ENCODE data around the gene MICU2.
A peak's percentile ranks its signal among the peaks of the same experiment; 100 is the strongest.

MICU2 gene

GRCh38 chr13:21584973-21585592 is 18.9 kb downstream of the MICU2 start:
- no peak overlapping the region for H3K9ac ChIP-seq (ENCODE audit: insufficient read length)
- H3K27ac ChIP-seq, result peak overlapping the region; percentile 14; the same call in 1 of the 2 replicates
- H3K36me3 ChIP-seq (ENCODE audit: insufficient read depth, low read length), result peaks cover 8% of the 10 kb centered on the region
- no peak overlapping the region for H3K4me3 ChIP-seq
- DNase-seq (ENCODE audit: low read depth, low spot score), result no peak
- H3K9me3 ChIP-seq (ENCODE audit: low read depth, low read length), result peaks cover 8% of the 10 kb centered on the region; the same call in 1 of the 2 replicates
- TF ChIP-seq EZH2 (IDR thresholded peaks at IDR 0.05) (no peak), FOXP2 (optimal IDR thresholded peaks at IDR 0.05; ENCODE audit: control extremely low read depth, extremely low read length, insufficient read depth) (no peak), POLR2AphosphoS5 (IDR thresholded peaks at IDR 0.05; ENCODE audit: borderline replicate concordance, low read depth, low read length) (no peak)

GRCh38 chr13:21583478-21583877 is 20.5 kb downstream of the MICU2 start:
- Histone ChIP-seq H3K4me3 (peak overlapping the region; percentile 10; the same call in 1 of the 2 replicates), H3K9ac (ENCODE audit: insufficient read length) (no peak overlapping the region), H3K36me3 (ENCODE audit: insufficient read depth, low read length) (peaks cover 8% of the 10 kb centered on the region), H3K27ac (peak overlapping the region; percentile 70), H3K9me3 (ENCODE audit: low read depth, low read length) (peaks cover 8% of the 10 kb centered on the region; the same call in 1 of the 2 replicates)
- no peak for TF ChIP-seq FOXP2 (optimal IDR thresholded peaks at IDR 0.05; ENCODE audit: control extremely low read depth, extremely low read length, insufficient read depth)
- no peak for TF ChIP-seq POLR2AphosphoS5 (IDR thresholded peaks at IDR 0.05; ENCODE audit: borderline replicate concordance, low read depth, low read length)
- no peak for TF ChIP-seq EZH2 (IDR thresholded peaks at IDR 0.05)
- DNase-seq (ENCODE audit: low read depth, low spot score), result no peak

- Histone ChIP-seq H3K9ac (ENCODE audit: insufficient read length) (no peak overlapping the region), H3K36me3 (ENCODE audit: insufficient read depth, low read length) (peaks cover 8% of the 10 kb centered on the region), H3K4me3 (no peak overlapping the region), H3K9me3 (ENCODE audit: low read depth, low read length) (peaks cover 8% of the 10 kb centered on the region; the same call in 1 of the 2 replicates), H3K27ac (no peak overlapping the region)
- TF ChIP-seq EZH2 (IDR thresholded peaks at IDR 0.05) (no peak), POLR2AphosphoS5 (IDR thresholded peaks at IDR 0.05; ENCODE audit: borderline replicate concordance, low read depth, low read length) (no peak), FOXP2 (optimal IDR thresholded peaks at IDR 0.05; ENCODE audit: control extremely low read depth, extremely low read length, insufficient read depth) (no peak)
- DNase-seq (ENCODE audit: low read depth, low spot score), result no peak
Measured at GRCh38 chr13:21580736-21581135, 23.2 kb downstream of the MICU2 start.

GRCh38 chr13:21579754-21580316 is 24.1 kb downstream of the MICU2 start:
- TF ChIP-seq FOXP2 (optimal IDR thresholded peaks at IDR 0.05; ENCODE audit: control extremely low read depth, extremely low read length, insufficient read depth) (no peak), EZH2 (IDR thresholded peaks at IDR 0.05) (no peak), POLR2AphosphoS5 (IDR thresholded peaks at IDR 0.05; ENCODE audit: borderline replicate concordance, low read depth, low read length) (no peak)
- Histone ChIP-seq H3K9ac (ENCODE audit: insufficient read length) (no peak overlapping the region), H3K4me3 (no peak overlapping the region), H3K36me3 (ENCODE audit: insufficient read depth, low read length) (peaks cover 8% of the 10 kb centered on the region), H3K9me3 (ENCODE audit: low read depth, low read length) (peaks cover 8% of the 10 kb centered on the region; the same call in 1 of the 2 replicates), H3K27ac (no peak overlapping the region)
- DNase-seq (ENCODE audit: low read depth, low spot score), result no peak

GRCh38 chr13:21578748-21579147 is 25.2 kb downstream of the MICU2 start:
- Histone ChIP-seq H3K27ac (no peak overlapping the region), H3K9ac (ENCODE audit: insufficient read length) (no peak overlapping the region), H3K9me3 (ENCODE audit: low read depth, low read length) (peaks cover 8% of the 10 kb centered on the region; the same call in 1 of the 2 replicates), H3K4me3 (no peak overlapping the region), H3K36me3 (ENCODE audit: insufficient read depth, low read length) (peaks cover 8% of the 10 kb centered on the region)
- DNase-seq (ENCODE audit: low read depth, low spot score), result no peak
- no peak for TF ChIP-seq FOXP2 (optimal IDR thresholded peaks at IDR 0.05; ENCODE audit: control extremely low read depth, extremely low read length, insufficient read depth)
- no peak for TF ChIP-seq POLR2AphosphoS5 (IDR thresholded peaks at IDR 0.05; ENCODE audit: borderline replicate concordance, low read depth, low read length)
- TF ChIP-seq EZH2 (IDR thresholded peaks at IDR 0.05), result no peak

GRCh38 chr13:21576426-21576825 is 27.5 kb downstream of the MICU2 start:
- Histone ChIP-seq H3K9ac (ENCODE audit: insufficient read length) (no peak overlapping the region), H3K4me3 (no peak overlapping the region), H3K27ac (no peak overlapping the region), H3K9me3 (ENCODE audit: low read depth, low read length) (no peaks in the 10 kb centered on the region), H3K36me3 (ENCODE audit: insufficient read depth, low read length) (no peaks in the 10 kb centered on the region)
- DNase-seq (ENCODE audit: low read depth, low spot score), result no peak
- TF ChIP-seq POLR2AphosphoS5 (IDR thresholded peaks at IDR 0.05; ENCODE audit: borderline replicate concordance, low read depth, low read length) (no peak), FOXP2 (optimal IDR thresholded peaks at IDR 0.05; ENCODE audit: control extremely low read depth, extremely low read length, insufficient read depth) (no peak), EZH2 (IDR thresholded peaks at IDR 0.05) (no peak)

GRCh38 chr13:21573920-21574712 is 29.9 kb downstream of the MICU2 start:
- Histone ChIP-seq H3K4me3 (no peak overlapping the region), H3K36me3 (ENCODE audit: insufficient read depth, low read length) (no peaks in the 10 kb centered on the region)
- no peak for DNase-seq (ENCODE audit: low read depth, low spot score)

GRCh38 chr13:21569686-21570085 is 34.3 kb downstream of the MICU2 start:
- no peak for DNase-seq (ENCODE audit: low read depth, low spot score)
- Histone ChIP-seq H3K4me3 (no peak overlapping the region), H3K9me3 (ENCODE audit: low read depth, low read length) (no peaks in the 10 kb centered on the region), H3K9ac (ENCODE audit: insufficient read length) (no peak overlapping the region), H3K27ac (no peak overlapping the region), H3K36me3 (ENCODE audit: insufficient read depth, low read length) (peaks cover 11% of the 10 kb centered on the region; the same call in 1 of the 2 replicates)
- TF ChIP-seq EZH2 (IDR thresholded peaks at IDR 0.05) (no peak), FOXP2 (optimal IDR thresholded peaks at IDR 0.05; ENCODE audit: control extremely low read depth, extremely low read length, insufficient read depth) (no peak), POLR2AphosphoS5 (IDR thresholded peaks at IDR 0.05; ENCODE audit: borderline replicate concordance, low read depth, low read length) (no peak)

More at GRCh38 chr13:21573920-21574712, 29.9 kb downstream of the MICU2 start:
- no peak overlapping the region for H3K27ac ChIP-seq
- H3K9me3 ChIP-seq (ENCODE audit: low read depth, low read length), result no peaks in the 10 kb centered on the region
- TF ChIP-seq POLR2AphosphoS5 (IDR thresholded peaks at IDR 0.05; ENCODE audit: borderline replicate concordance, low read depth, low read length) (no peak), FOXP2 (optimal IDR thresholded peaks at IDR 0.05; ENCODE audit: control extremely low read depth, extremely low read length, insufficient read depth) (no peak), EZH2 (IDR thresholded peaks at IDR 0.05) (no peak)
- no peak overlapping the region for H3K9ac ChIP-seq (ENCODE audit: insufficient read length)

Measured in SK-N-MC (cell line).